GM12878 (cell line): ENCODE data around the gene LIMD2. TPM values are rescaled to one million over a fixed set of nuclear protein-coding genes. Genes with fewer than 3 reads are reported as not detected.

ENCODE experiments used
- ATAC-seq: fragments of 200-7000 bp; cut with Tn5 transposase; 3 replicates; pipeline ENCODE4 v1.9.1; 2020; ENCODE audit warnings: mild to moderate bottlenecking, moderate library complexity
- BruUV-seq: library from RNA; stranded (reverse); fragments of 400-500 nt; replicated peaks from 2 replicates; lab custom pipeline; 2021; lab: Mats Ljungman, UMichigan
- CTCF ChIA-PET: fragments of 300-600 bp; sonication (Branson Sonifier 250); formaldehyde crosslinking; extraction: SDS; loops from one replicate; lab custom pipeline; 2021; ENCODE audit warnings: inconsistent platforms; lab: Yijun Ruan, JAX
- POLR2A ChIA-PET: fragments of 350-600 bp; formaldehyde crosslinking; extraction: SDS; loops from one replicate; lab custom pipeline; 2021; ENCODE audit warnings: inconsistent platforms; lab: Charles Lee
- RAD21 ChIA-PET: fragments of 300-600 bp; sonication (Branson Sonifier 250); formaldehyde crosslinking; loops from one replicate; lab custom pipeline; 2023; ENCODE audit warnings: antibody characterized with exemption; ENCODE audit not compliant: unreplicated experiment; lab: Charles Lee
- SMC1A ChIA-PET: fragments of 300-600 bp; sonication (Branson Sonifier 250); formaldehyde crosslinking; loops from one replicate; lab custom pipeline; 2023; ENCODE audit not compliant: unreplicated experiment, uncharacterized antibody; lab: Charles Lee
- DNase-seq: peaks from one replicate; pipeline ENCODE4 v3.0.0-alpha.2; 2011; ENCODE audit warnings: low read depth, low spot score
- FAIRE-seq: peaks from 3 replicates; lab custom pipeline; 2011; peaks lifted over from hg19 to GRCh38; lab: Jason Lieb, UNC
- H2AFZ ChIP-seq: 2 replicates; pipeline ENCODE4 v1.6.0; 2011; ENCODE audit warnings: low read depth, low read length, control low read depth; ENCODE audit not compliant: control insufficient read depth
- H3K27ac ChIP-seq: 2 replicates; pipeline ENCODE4 v1.5.1; 2011; ENCODE audit warnings: control low read depth; ENCODE audit not compliant: control insufficient read depth, insufficient read depth
- H3K27me3 ChIP-seq, 2 experiments: replicated peaks in 1 of 2; 2 replicates each; pipeline versions ENCODE4 v1.6.0 to v1.6.1; 2011; ENCODE audit warnings: low read length in 1 of 2; ENCODE audit not compliant: control insufficient read depth in 2 of 2, insufficient read depth in 2 of 2
- H3K36me3 ChIP-seq, 2 experiments: 2 replicates each; pipeline ENCODE4 v1.5.1; 2011; ENCODE audit warnings: low read length in 1 of 2; ENCODE audit not compliant: control insufficient read depth in 2 of 2, insufficient read depth in 2 of 2
- H3K4me1 ChIP-seq: 2 replicates; pipeline ENCODE4 v1.6.1; 2011; ENCODE audit warnings: mild to moderate bottlenecking, low read length, moderate library complexity, mixed read lengths; ENCODE audit not compliant: control insufficient read depth, insufficient read depth
- H3K4me2 ChIP-seq: 2 replicates; pipeline ENCODE4 v1.6.0; 2011; ENCODE audit warnings: control low read depth; ENCODE audit not compliant: control insufficient read depth, insufficient read depth
- H3K4me3 ChIP-seq: fragments of 200-600 bp; sonication (generic); 2 replicates; pipeline ENCODE4 v1.5.1; 2016
- H3K79me2 ChIP-seq: 2 replicates; pipeline ENCODE4 v1.6.0; 2011; ENCODE audit warnings: low read length; ENCODE audit not compliant: control insufficient read depth, insufficient read depth
- H3K9ac ChIP-seq: 2 replicates; pipeline ENCODE4 v1.8.0; 2011; ENCODE audit warnings: low read length, control low read depth, mixed read lengths; ENCODE audit not compliant: control insufficient read depth, insufficient read depth
- H3K9me3 ChIP-seq: replicated peaks from 3 replicates; pipeline ENCODE4 v1.5.1; 2011; ENCODE audit warnings: mild to moderate bottlenecking, low read length; ENCODE audit not compliant: control insufficient read depth, insufficient read depth
- H4K20me1 ChIP-seq: 2 replicates; pipeline ENCODE4 v1.6.0; 2011; ENCODE audit not compliant: control insufficient read depth, insufficient read depth
- BRCA1 ChIP-seq: IDR thresholded peaks from 2 replicates; pipeline ENCODE4 v1.6.1; 2011; ENCODE audit warnings: low read depth, low read length, improper control_type of control experiment
- CEBPB ChIP-seq, 2 experiments: fragments of 150-350 bp in 1 of 2; IDR thresholded peaks; 2 replicates each; pipeline ENCODE4 v1.6.1; 2012 to 2014; ENCODE audit warnings: low read depth in 2 of 2, low read length in 2 of 2, borderline replicate concordance in 1 of 2, inconsistent platforms in 1 of 2
- CHD1 ChIP-seq: IDR thresholded peaks from 2 replicates; pipeline ENCODE4 v1.6.1; 2012; ENCODE audit warnings: low read depth, low read length, improper control_type of control experiment
- EZH2 ChIP-seq: IDR thresholded peaks from 2 replicates; pipeline ENCODE4 v1.6.1; 2012; ENCODE audit warnings: low read depth, mild to moderate bottlenecking, control low read depth, inconsistent platforms, low read length, borderline replicate concordance; ENCODE audit not compliant: control insufficient read depth
- IKZF1 ChIP-seq: fragments of 450-650 bp; conservative IDR thresholded peaks from 2 replicates; pipeline ENCODE4 v1.6.1; 2017; ENCODE audit warnings: antibody characterized with exemption, mild to moderate bottlenecking
- IKZF2 ChIP-seq, 2 experiments: fragments of 450-650 bp; IDR thresholded peaks; 2 replicates each; pipeline ENCODE4 v1.6.1; 2017; ENCODE audit warnings: mild to moderate bottlenecking in 2 of 2, moderate library complexity in 2 of 2
- MEF2A ChIP-seq: IDR thresholded peaks from 2 replicates; pipeline ENCODE4 v1.6.1; 2011; ENCODE audit warnings: low read depth, mild to moderate bottlenecking, low read length, moderate library complexity; ENCODE audit not compliant: insufficient read depth
- RUNX3 ChIP-seq: IDR thresholded peaks from 2 replicates; pipeline ENCODE4 v1.6.1; 2012; ENCODE audit warnings: low read length, inconsistent platforms
- SKIL ChIP-seq: fragments of 450-650 bp; IDR thresholded peaks from 2 replicates; pipeline ENCODE4 v1.6.1; 2017; ENCODE audit warnings: mild to moderate bottlenecking, low read depth, inconsistent platforms; ENCODE audit not compliant: poor library complexity, severe bottlenecking
- TBL1XR1 ChIP-seq: IDR thresholded peaks from 2 replicates; pipeline ENCODE4 v1.6.1; 2012; ENCODE audit warnings: low read depth, low read length, improper control_type of control experiment
- USF2 ChIP-seq: IDR thresholded peaks from 2 replicates; pipeline ENCODE4 v1.6.1; 2011; ENCODE audit warnings: low read depth, low read length, improper control_type of control experiment, borderline replicate concordance
- WGBS: methylation state at CpG from one replicate; pipeline ENCODE4 v1.1.6; 2016; ENCODE audit warnings: low lambda C conversion rate; ENCODE audit not compliant: insufficient replicate concordance, insufficient coverage; ENCODE audit errors: missing lambda C conversion rate; 5-methylcytosine and 5-hydroxymethylcytosine counted together
- in situ Hi-C: fragments of 300-500 bp; cut with MboI; formaldehyde crosslinking; loops from 9 replicates; pipeline ENCODE4 v1.14.3; 2018; ENCODE audit warnings: mixed read lengths
- intact Hi-C: fragments of 100-400 bp; cut with micrococcal nuclease; formaldehyde crosslinking; loops from one replicate; pipeline ENCODE4 v1.14.2; 2022; ENCODE audit not compliant: unreplicated experiment
- polyA plus RNA-seq, 11 experiments: library from polyadenylated mRNA; depleted of rRNA in 4 of 11; unstranded in 6 of 11; stranded (reverse) in 5 of 11; fragments of >200 nt; fragmentation: Nextera tagmentation in 4 of 11; fragmentation: Illumina TruSeq in 1 of 11; extraction: Ambion mirVana in 4 of 11; extraction: Trizol in 1 of 11; gene quantifications; 1 replicate in 1 of 11; 2 replicates in 10 of 11; pipeline versions ENCODE4 v1.2.1 to v1.2.3, GENCODE V29; 2011 to 2016; ENCODE audit warnings: inconsistent platforms in 2 of 11, missing spikeins in 2 of 11, low read depth in 1 of 11
- total RNA-seq, 4 experiments: library from RNA; depleted of rRNA in 3 of 4; stranded (reverse); fragments of >200 nt in 3 of 4; fragmentation: Illumina TruSeq in 1 of 4; extraction: Trizol in 1 of 4; gene quantifications; 2 replicates each; pipeline versions ENCODE4 v1.2.1 to v1.2.3, GENCODE V29; 2013 to 2021

The LIMD2 gene
- total and polyA plus RNA-seq, 10 of the 15 experiments (the other 5 are each of a cell fraction or from before 2014, with no cell fraction given): 1.1 to 339 (median 181) TPM

- CTCF ChIA-PET: interaction anchor here (0.6 to 2.1 kb wide), 7 partner anchors 8 to 771 kb away, joined by 3 to 6 read pairs (median 4); no protein-coding TSS in a partner anchor
- no peak overlapping the region for H2AFZ ChIP-seq
- ATAC-seq (no peak), FAIRE-seq (no peak), DNase-seq (no peak)
- WGBS: 66% methylated on average over 6 of the region's 6 CpGs
- H3K4me2 ChIP-seq: no peak overlapping the region
- peaks cover 2 to 5% of the 10 kb centered on the region in 2 experiments for H3K36me3 ChIP-seq
- BruUV-seq: no TSS peak
- H3K79me2 ChIP-seq: no peaks in the 10 kb centered on the region
- in situ Hi-C loops (no loop called here), intact Hi-C loops (no loop called here)
- no peak overlapping the region for H3K9ac ChIP-seq
- SMC1A ChIA-PET: interaction anchor here (0.7 to 3.1 kb wide), 5 partner anchors 9 to 250 kb away, joined by 3 to 18 read pairs (median 3); no protein-coding TSS in a partner anchor
- TF ChIP-seq TBL1XR1: no peak
- H3K4me1 ChIP-seq: no peaks in the 10 kb centered on the region
- no peak overlapping the region for H3K4me3 ChIP-seq
- H3K27ac ChIP-seq: no peak overlapping the region
- RAD21 ChIA-PET: interaction anchor here (3.0 kb wide), 1 partner anchor 10 kb away, joined by 8 read pairs; no protein-coding TSS in a partner anchor
- no peaks in the 10 kb centered on the region for H4K20me1 ChIP-seq
- POLR2A ChIA-PET: interaction anchor here (0.6 kb wide), 1 partner anchor 165 kb away, joined by 3 read pairs; no protein-coding TSS in a partner anchor
- H3K27me3 ChIP-seq: no peaks in the 10 kb centered on the region
- H3K9me3 ChIP-seq: no peaks in the 10 kb centered on the region
Measured at GRCh38 chr17:63675607-63676546, 24.0 kb downstream of the LIMD2 start.

- SMC1A ChIA-PET: interaction anchor here (0.8 to 3.1 kb wide), 4 partner anchors 9 to 249 kb away, joined by 3 to 18 read pairs (median 6); no protein-coding TSS in a partner anchor
- BruUV-seq: no TSS peak
- 44% methylated on average over 4 of the region's 4 CpGs for WGBS
- no peak for TF ChIP-seq USF2
- no peak for TF ChIP-seq IKZF1
- no peak for TF ChIP-seq IKZF2 (IDR thresholded peaks at IDR 0.05)
- no peak for TF ChIP-seq RUNX3
- no peak for TF ChIP-seq SKIL
- TF ChIP-seq CHD1: no peak
- no peak for TF ChIP-seq BRCA1
- no peak for TF ChIP-seq EZH2
- TF ChIP-seq MEF2A: no peak
- no peak for TF ChIP-seq CEBPB (IDR thresholded peaks at IDR 0.05; ENCODE audit: borderline replicate concordance in 1 of 2, low read depth in 2 of 2, low read length in 2 of 2)
Measured at GRCh38 chr17:63675231-63675606, 24.7 kb downstream of the LIMD2 start.

More at GRCh38 chr17:63675231-63675606, 24.7 kb downstream of the LIMD2 start:
- H3K27ac ChIP-seq: no peak overlapping the region
- H2AFZ ChIP-seq: no peak overlapping the region
- ATAC-seq: no peak
- no peak for FAIRE-seq
- H3K4me3 ChIP-seq: no peak overlapping the region
- intact Hi-C loops: no loop called here
- no peaks in the 10 kb centered on the region for H3K27me3 ChIP-seq
- H3K4me2 ChIP-seq: no peak overlapping the region
- no peak overlapping the region for H3K9ac ChIP-seq
- RAD21 ChIA-PET: interaction anchor here (1.3 to 3.0 kb wide), 2 partner anchors 10 to 35 kb away, joined by 4 to 8 read pairs; no protein-coding TSS in a partner anchor
- POLR2A ChIA-PET: interaction anchor here (0.9 kb wide), 1 partner anchor 10 kb away, joined by 3 read pairs; no protein-coding TSS in a partner anchor
- no peaks in the 10 kb centered on the region for H3K4me1 ChIP-seq
- no peaks in the 10 kb centered on the region for H4K20me1 ChIP-seq
- CTCF ChIA-PET: interaction anchor here (0.6 to 2.1 kb wide), 4 partner anchors 8 to 770 kb away, joined by 3 to 6 read pairs (median 4); no protein-coding TSS in a partner anchor
- no peak for DNase-seq
- no peaks in the 10 kb centered on the region for H3K9me3 ChIP-seq
- H3K79me2 ChIP-seq: no peaks in the 10 kb centered on the region
- peaks cover 2 to 7% of the 10 kb centered on the region in 2 experiments for H3K36me3 ChIP-seq
- in situ Hi-C loops: no loop called here
